ENCODE data around the gene ZNRF3. TPM values are rescaled to one million over a fixed set of nuclear protein-coding genes. Genes with fewer than 3 reads are reported as not detected.

ZNRF3 gene
- total RNA-seq, 1 experiment from 2014 or later, result 8.1 TPM

DNA sequence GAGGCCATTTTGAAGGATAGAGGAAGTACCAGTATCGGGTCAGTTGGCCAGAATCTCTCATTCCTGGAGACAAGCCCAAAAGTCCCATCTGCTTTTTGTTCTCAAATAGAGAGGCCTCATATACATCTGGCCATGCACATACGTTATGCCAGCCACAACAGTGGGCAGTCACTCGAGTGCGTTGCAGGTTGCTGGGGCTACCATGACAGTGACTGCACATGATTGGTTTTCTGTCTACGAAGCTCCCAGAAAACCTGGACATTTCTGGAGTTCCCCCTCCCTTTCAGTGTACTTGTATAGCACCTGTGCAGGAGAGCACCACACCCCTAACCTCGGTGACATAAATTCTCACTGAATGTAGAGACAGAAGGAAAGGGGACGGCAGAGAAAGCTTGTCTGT, 116.1 kb downstream of the ZNRF3 start:
- H3K9ac ChIP-seq (ENCODE audit: low read length), result no peak overlapping the region
- H4K20me1 ChIP-seq (ENCODE audit: low read length), result no peaks in the 10 kb centered on the region
- no TSS peak for BruUV-seq (replicated peaks)
- no peak overlapping the region for H3K27ac ChIP-seq (ENCODE audit: low read length)
- H3K4me3 ChIP-seq (ENCODE audit: low read length), result no peak overlapping the region
- POLR2A ChIA-PET (ENCODE audit: unreplicated experiment), result no interaction called here
- H2AFZ ChIP-seq (ENCODE audit: low read length), result no peak overlapping the region
- no peaks in the 10 kb centered on the region for H3K9me3 ChIP-seq (ENCODE audit: low read length)
- no peaks in the 10 kb centered on the region for H3K27me3 ChIP-seq (ENCODE audit: low read length)
- ATAC-seq, result no peak
- no peaks in the 10 kb centered on the region for H3K79me2 ChIP-seq (ENCODE audit: low read length)
- H3K4me2 ChIP-seq (ENCODE audit: low read length), result no peak overlapping the region
- TF ChIP-seq, protein P1, sequence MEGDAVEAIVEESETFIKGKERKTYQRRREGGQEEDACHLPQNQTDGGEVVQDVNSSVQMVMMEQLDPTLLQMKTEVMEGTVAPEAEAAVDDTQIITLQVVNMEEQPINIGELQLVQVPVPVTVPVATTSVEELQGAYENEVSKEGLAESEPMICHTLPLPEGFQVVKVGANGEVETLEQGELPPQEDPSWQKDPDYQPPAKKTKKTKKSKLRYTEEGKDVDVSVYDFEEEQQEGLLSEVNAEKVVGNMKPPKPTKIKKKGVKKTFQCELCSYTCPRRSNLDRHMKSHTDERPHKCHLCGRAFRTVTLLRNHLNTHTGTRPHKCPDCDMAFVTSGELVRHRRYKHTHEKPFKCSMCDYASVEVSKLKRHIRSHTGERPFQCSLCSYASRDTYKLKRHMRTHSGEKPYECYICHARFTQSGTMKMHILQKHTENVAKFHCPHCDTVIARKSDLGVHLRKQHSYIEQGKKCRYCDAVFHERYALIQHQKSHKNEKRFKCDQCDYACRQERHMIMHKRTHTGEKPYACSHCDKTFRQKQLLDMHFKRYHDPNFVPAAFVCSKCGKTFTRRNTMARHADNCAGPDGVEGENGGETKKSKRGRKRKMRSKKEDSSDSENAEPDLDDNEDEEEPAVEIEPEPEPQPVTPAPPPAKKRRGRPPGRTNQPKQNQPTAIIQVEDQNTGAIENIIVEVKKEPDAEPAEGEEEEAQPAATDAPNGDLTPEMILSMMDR (conservative IDR thresholded peaks at IDR 0.05; ENCODE audit: low read depth, low read length), result no peak
- TF ChIP-seq EZH2 (IDR thresholded peaks at IDR 0.05; ENCODE audit: low read length, unreplicated experiment) (no peak), EZH2phosphoT487 (IDR thresholded peaks at IDR 0.05; ENCODE audit: borderline replicate concordance, low read length) (no peak)
- peaks cover 8% of the 10 kb centered on the region; the same call in 1 of the 2 replicates for H3K4me1 ChIP-seq (ENCODE audit: insufficient read depth, low read length)
- no peaks in the 10 kb centered on the region for H3F3A ChIP-seq (ENCODE audit: low read length, unreplicated experiment)
- DNase-seq, result no peak
- no peaks in the 10 kb centered on the region for H3K36me3 ChIP-seq (ENCODE audit: low read depth, low read length)
- intact Hi-C loops (cut with micrococcal nuclease), result no loop called here
- H3K9me2 ChIP-seq (replicated peaks; ENCODE audit: low read length), result no peaks in the 10 kb centered on the region
- CTCF ChIA-PET, result no interaction called here

DNA sequence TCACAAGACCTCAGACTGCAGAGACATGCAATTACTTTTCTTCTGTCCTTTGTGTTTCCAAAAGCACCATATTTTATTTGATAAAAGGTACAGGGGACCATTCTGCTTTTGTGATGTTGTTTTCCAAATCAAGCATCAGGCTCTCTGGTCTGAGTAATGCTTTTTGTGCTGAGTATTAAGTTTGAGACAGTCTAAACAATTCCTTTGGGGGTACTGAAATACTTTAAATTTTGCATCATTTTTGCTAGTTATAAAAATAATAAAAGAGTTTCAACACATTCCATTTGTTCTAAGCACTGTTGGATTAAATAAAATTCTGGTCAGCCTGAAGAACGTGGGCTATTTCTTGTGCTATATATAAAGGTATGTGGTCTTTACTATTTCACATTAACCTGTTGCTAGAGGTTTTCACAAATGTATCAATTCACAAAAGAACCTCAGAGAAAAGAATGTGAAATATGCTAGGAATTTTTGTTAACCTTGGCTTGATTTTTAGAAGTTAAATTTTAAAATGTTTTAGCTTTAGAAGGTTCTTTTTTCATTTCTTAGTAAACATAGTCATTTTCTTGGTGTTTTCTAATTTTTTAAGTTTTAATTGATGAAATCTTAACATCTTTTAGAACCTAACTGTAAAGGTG, 116.7 kb downstream of the ZNRF3 start:
- H3K36me3 ChIP-seq (ENCODE audit: low read depth, low read length), result no peaks in the 10 kb centered on the region
- BruUV-seq (replicated peaks), result no TSS peak
- intact Hi-C loops (cut with micrococcal nuclease), result no loop called here
- H3K9ac ChIP-seq (ENCODE audit: low read length), result no peak overlapping the region
- ChIA-PET POLR2A (ENCODE audit: unreplicated experiment) (interaction anchor here (0.7 kb wide), 1 partner anchor 135 kb away, joined by 3 read pairs; no protein-coding TSS in a partner anchor), CTCF (no interaction called here)
- H3K4me2 ChIP-seq (ENCODE audit: low read length), result no peak overlapping the region
- H2AFZ ChIP-seq (ENCODE audit: low read length), result no peak overlapping the region
- TF ChIP-seq, protein P1 (conservative IDR thresholded peaks at IDR 0.05; ENCODE audit: low read depth, low read length), result no peak
- TF ChIP-seq EZH2 (IDR thresholded peaks at IDR 0.05; ENCODE audit: low read length, unreplicated experiment) (no peak), EZH2phosphoT487 (IDR thresholded peaks at IDR 0.05; ENCODE audit: borderline replicate concordance, low read length) (no peak)
- H3K27me3 ChIP-seq (ENCODE audit: low read length), result no peaks in the 10 kb centered on the region
- H3K79me2 ChIP-seq (ENCODE audit: low read length), result no peaks in the 10 kb centered on the region
- DNase-seq (no peak), ATAC-seq (no peak)
- H3K4me1 ChIP-seq (ENCODE audit: insufficient read depth, low read length), result peaks cover 8% of the 10 kb centered on the region; the same call in 1 of the 2 replicates
- H3K27ac ChIP-seq (ENCODE audit: low read length), result no peak overlapping the region
- H3K4me3 ChIP-seq (ENCODE audit: low read length), result no peak overlapping the region
- H3K9me2 ChIP-seq (replicated peaks; ENCODE audit: low read length), result no peaks in the 10 kb centered on the region
- no peaks in the 10 kb centered on the region for H3K9me3 ChIP-seq (ENCODE audit: low read length)
- no peaks in the 10 kb centered on the region for H3F3A ChIP-seq (ENCODE audit: low read length, unreplicated experiment)
- no peaks in the 10 kb centered on the region for H4K20me1 ChIP-seq (ENCODE audit: low read length)

DNA sequence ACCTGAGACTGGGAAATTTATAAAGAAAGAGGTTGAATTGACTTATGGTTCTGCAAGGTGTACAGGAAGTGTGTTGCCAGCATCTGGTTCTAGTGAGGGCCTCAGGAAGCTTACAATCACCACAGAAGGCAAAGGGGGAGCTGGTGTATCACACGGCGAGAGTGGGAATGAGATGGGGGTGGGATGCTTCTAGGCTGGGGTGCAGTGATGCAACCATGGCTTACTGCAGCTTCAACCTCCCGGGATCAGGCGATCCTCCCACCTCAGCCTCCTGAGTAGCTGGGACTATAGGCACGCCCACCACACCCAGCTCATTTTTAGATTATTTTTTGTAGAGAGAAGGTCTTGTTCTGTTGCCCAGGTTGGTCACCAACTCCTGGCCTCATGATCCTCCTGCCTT, 117.3 kb downstream of the ZNRF3 start:
- Histone ChIP-seq H3K27me3 (ENCODE audit: low read length) (no peaks in the 10 kb centered on the region), H3K4me1 (ENCODE audit: insufficient read depth, low read length) (peaks cover 8% of the 10 kb centered on the region; the same call in 1 of the 2 replicates), H3K79me2 (ENCODE audit: low read length) (no peaks in the 10 kb centered on the region), H3K9me3 (ENCODE audit: low read length) (no peaks in the 10 kb centered on the region), H4K20me1 (ENCODE audit: low read length) (no peaks in the 10 kb centered on the region), H3K4me2 (ENCODE audit: low read length) (no peak overlapping the region), H2AFZ (ENCODE audit: low read length) (no peak overlapping the region), H3K9ac (ENCODE audit: low read length) (no peak overlapping the region), H3F3A (ENCODE audit: low read length, unreplicated experiment) (no peaks in the 10 kb centered on the region), H3K4me3 (ENCODE audit: low read length) (no peak overlapping the region), H3K36me3 (ENCODE audit: low read depth, low read length) (no peaks in the 10 kb centered on the region), H3K27ac (ENCODE audit: low read length) (no peak overlapping the region), H3K9me2 (replicated peaks; ENCODE audit: low read length) (no peaks in the 10 kb centered on the region)
- ChIA-PET CTCF (no interaction called here), POLR2A (ENCODE audit: unreplicated experiment) (interaction anchor here (0.7 kb wide), 1 partner anchor 136 kb away, joined by 3 read pairs; no protein-coding TSS in a partner anchor)
- no peak for DNase-seq
- intact Hi-C loops (cut with micrococcal nuclease), result no loop called here
- ATAC-seq, result no peak
- TF ChIP-seq, protein P1 (conservative IDR thresholded peaks at IDR 0.05; ENCODE audit: low read depth, low read length), result no peak
- TF ChIP-seq EZH2phosphoT487 (IDR thresholded peaks at IDR 0.05; ENCODE audit: borderline replicate concordance, low read length) (no peak), EZH2 (IDR thresholded peaks at IDR 0.05; ENCODE audit: low read length, unreplicated experiment) (no peak)
- no TSS peak for BruUV-seq (replicated peaks)
